Measurements from ENCODE around the gene TSGA10IP.

DNA sequence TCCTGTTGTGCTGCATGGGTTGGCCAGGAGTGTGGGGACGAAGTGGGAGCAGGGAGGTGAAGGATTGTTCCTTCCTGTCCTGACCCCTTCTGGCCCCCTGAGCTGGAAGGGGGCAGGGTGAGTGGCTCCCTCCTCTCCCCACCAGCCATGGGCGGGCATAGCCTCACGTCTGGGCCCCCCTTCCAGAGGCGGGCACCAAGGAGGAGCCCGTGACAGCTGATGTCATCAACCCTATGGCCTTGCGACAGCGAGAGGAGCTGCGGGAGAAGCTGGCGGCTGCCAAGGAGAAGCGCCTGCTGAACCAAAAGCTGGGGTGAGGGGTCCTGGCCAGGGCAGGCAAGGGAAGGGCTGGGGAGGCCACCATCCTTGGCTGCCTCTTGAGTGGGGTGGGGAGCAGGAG lies 19.6 kb downstream of the TSGA10IP start:
- TF ChIP-seq CTCF (IDR thresholded peaks at IDR 0.05) = no peak
- no peak for TF ChIP-seq ZFX (IDR thresholded peaks at IDR 0.05; ENCODE audit: borderline replicate concordance)

All from 22Rv1 (cell line).